Spleen (tissue), 7 donors: ENCODE measurements around the gene PLEKHG3.

ENCODE experiments used
- POLR2A ChIP-seq, 3 donors: fragments of 450-650 bp; IDR thresholded peaks; one replicate each; pipeline ENCODE4 v1.5.1; 2017; ENCODE audit warnings: antibody characterized with exemption in 3 of 3, mild to moderate bottlenecking in 1 of 3
- POLR2AphosphoS5 ChIP-seq, 3 donors: sonication (generic); formaldehyde crosslinking; IDR thresholded peaks; one replicate each; pipeline ENCODE4 v1.5.1; 2017; ENCODE audit warnings: antibody characterized with exemption in 3 of 3
- TF ChIP-seq, protein P1 (sequence below), 11 experiments: fragments of 200-600 bp in 7 of 11; fragments of 450-650 bp in 4 of 11; sonication (generic) in 4 of 11; IDR thresholded peaks in 8 of 11; conservative IDR thresholded peaks in 3 of 11; 1 replicate in 7 of 11; 2 replicates in 4 of 11; pipeline versions ENCODE4 v1.4.0 to v1.8.0; 2016 to 2021; ENCODE audit warnings: antibody characterized with exemption in 11 of 11, inconsistent platforms in 4 of 11, mild to moderate bottlenecking in 1 of 11
- donor health status: DM: no; HTN: no; CAD: no; lungs with moderate emphysema.
- donor health status: DM: no; HTN: no; CAD: no.
- donor health status: DM: no; HTN: no; CAD: no.

DNA sequence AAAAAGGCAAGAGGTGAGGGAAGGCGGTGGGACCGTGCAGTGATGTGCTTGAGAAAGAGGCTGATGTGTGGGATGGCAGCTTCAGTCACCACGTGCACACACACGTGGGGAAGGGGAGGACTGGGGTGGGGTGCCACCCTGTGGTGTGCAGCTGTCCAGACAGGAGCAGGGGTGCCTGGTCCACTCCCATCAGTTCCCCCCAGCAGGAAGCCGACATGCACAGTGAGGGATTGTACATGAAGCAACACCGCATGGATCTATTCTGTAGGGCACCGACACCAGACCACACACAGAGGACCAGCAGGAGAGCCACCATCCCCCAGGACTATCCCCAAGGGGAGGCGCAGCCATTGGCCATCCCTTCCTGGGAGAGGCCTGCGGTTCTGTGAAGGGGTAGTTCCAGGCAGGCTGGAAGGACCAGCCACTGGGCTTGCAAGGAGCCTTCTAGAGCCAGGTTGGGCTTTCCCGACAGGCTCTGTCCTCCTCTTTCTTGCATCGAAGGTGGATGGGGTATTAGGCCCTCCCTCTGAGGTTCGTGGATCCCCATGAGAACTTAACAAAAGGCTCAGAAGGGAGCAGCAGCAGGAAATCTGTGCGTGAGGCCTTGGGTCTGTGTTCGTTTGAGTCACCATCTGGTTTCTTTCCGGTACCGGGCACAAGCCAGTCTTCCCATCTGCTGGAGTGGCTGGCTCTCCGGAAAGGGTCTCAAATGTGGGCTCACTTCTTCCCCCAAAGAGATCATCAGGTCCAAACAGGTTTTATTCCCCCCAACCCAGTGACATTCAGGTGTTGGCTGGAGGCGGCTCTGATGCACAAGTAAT, 59.8 kb downstream of the PLEKHG3 start:
- TF ChIP-seq, protein P1, sequence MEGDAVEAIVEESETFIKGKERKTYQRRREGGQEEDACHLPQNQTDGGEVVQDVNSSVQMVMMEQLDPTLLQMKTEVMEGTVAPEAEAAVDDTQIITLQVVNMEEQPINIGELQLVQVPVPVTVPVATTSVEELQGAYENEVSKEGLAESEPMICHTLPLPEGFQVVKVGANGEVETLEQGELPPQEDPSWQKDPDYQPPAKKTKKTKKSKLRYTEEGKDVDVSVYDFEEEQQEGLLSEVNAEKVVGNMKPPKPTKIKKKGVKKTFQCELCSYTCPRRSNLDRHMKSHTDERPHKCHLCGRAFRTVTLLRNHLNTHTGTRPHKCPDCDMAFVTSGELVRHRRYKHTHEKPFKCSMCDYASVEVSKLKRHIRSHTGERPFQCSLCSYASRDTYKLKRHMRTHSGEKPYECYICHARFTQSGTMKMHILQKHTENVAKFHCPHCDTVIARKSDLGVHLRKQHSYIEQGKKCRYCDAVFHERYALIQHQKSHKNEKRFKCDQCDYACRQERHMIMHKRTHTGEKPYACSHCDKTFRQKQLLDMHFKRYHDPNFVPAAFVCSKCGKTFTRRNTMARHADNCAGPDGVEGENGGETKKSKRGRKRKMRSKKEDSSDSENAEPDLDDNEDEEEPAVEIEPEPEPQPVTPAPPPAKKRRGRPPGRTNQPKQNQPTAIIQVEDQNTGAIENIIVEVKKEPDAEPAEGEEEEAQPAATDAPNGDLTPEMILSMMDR (IDR thresholded peaks at IDR 0.05 in 8 of 11, conservative IDR thresholded peaks at IDR 0.05 in 3 of 11), result no peak
- TF ChIP-seq POLR2A (IDR thresholded peaks at IDR 0.05) (no peak), POLR2AphosphoS5 (IDR thresholded peaks at IDR 0.05) (no peak)
